Measurements from ENCODE around the gene HOXA11.

GRCh38 chr7:27170426-27171324, 14.4 kb downstream of the HOXA11 start:
- TF ChIP-seq POLR2A (IDR thresholded peaks at IDR 0.05) (no peak), CTCF (IDR thresholded peaks at IDR 0.05) (no peak)
